Measurements from ENCODE around the gene SLC1A1. TPM values are rescaled to one million over a fixed set of nuclear protein-coding genes. Genes with fewer than 3 reads are reported as not detected.
A peak's percentile ranks its signal among the peaks of the same experiment; 100 is the strongest.

SLC1A1 gene
- total and polyA plus RNA-seq, 2 of the 13 experiments (the other 11 are each of a cell fraction or from before 2014, with no cell fraction given): not detected

GRCh38 chr9:4517274-4517673 is 27.0 kb downstream of the SLC1A1 start:
- Histone ChIP-seq H3K4me1 (ENCODE audit: insufficient read depth, low read length) (no peaks in the 10 kb centered on the region), H3K36me3 (replicated peaks in 1 of 2; ENCODE audit: control insufficient read depth in 1 of 2, insufficient read depth in 2 of 2, low read length in 2 of 2) (no peaks in the 10 kb centered on the region), H3K9me3 (ENCODE audit: low read length) (no peaks in the 10 kb centered on the region), H2AFZ (ENCODE audit: low read length) (no peak overlapping the region), H3K4me2 (ENCODE audit: low read depth, low read length) (no peak overlapping the region), H3K9ac (ENCODE audit: insufficient read depth, low read depth, low read length) (no peak overlapping the region), H4K20me1 (ENCODE audit: insufficient read depth, low read length) (no peaks in the 10 kb centered on the region), H3K27ac (ENCODE audit: extremely low read length, insufficient read depth, low read length) (no peak overlapping the region), H3K4me3 (replicated peaks in 1 of 3; ENCODE audit: insufficient read depth in 1 of 3, low read depth in 2 of 3, low read length in 3 of 3) (no peak overlapping the region), H3K79me2 (ENCODE audit: insufficient read depth, low read length) (no peaks in the 10 kb centered on the region), H3K27me3 (ENCODE audit: control insufficient read depth in 1 of 2, insufficient read depth in 2 of 2, low read length in 2 of 2) (no peaks in the 10 kb centered on the region)
- ATAC-seq: no peak
- intact Hi-C loops (cut with micrococcal nuclease; ENCODE audit: unreplicated experiment) (loop anchor here (10.0 kb wide), 1 partner anchor 58 kb away; no protein-coding TSS in a partner anchor), in situ Hi-C loops (cut with HindIII; ENCODE audit: extremely low pct_ligation_motif_present, low pct_unique_long_range_greater_than_20kb) (no loop called here)
- TF ChIP-seq ZNF598 (CRISPR knock-in tag; IDR thresholded peaks at IDR 0.05; ENCODE audit: borderline replicate concordance) (no peak), ZNF562 (CRISPR knock-in tag; IDR thresholded peaks at IDR 0.05; ENCODE audit: borderline replicate concordance) (no peak), POGZ (CRISPR knock-in tag; IDR thresholded peaks at IDR 0.05) (no peak), FIP1L1 (IDR thresholded peaks at IDR 0.05; ENCODE audit: borderline replicate concordance, insufficient read depth, low read depth, low read length) (no peak), ATAD3A (CRISPR knock-in tag; IDR thresholded peaks at IDR 0.05) (no peak), ZFP1 (CRISPR knock-in tag; IDR thresholded peaks at IDR 0.05) (no peak), MNT (IDR thresholded peaks at IDR 0.05) (0 out of 2 replicates have a peak, but pooled peaks have one; percentile 13)
- BruUV-seq (replicated peaks): no TSS peak
- DNase-seq (ENCODE audit: low spot score): no peak
- no peak for FAIRE-seq
- ChIA-PET POLR2A (no interaction called here), CTCF (ENCODE audit: low intra/inter-chr PET ratio, low total read pairs) (no interaction called here)
- 41% methylated on average over 6 of the region's 6 CpGs for WGBS (ENCODE audit: low lambda C conversion rate)

DNA sequence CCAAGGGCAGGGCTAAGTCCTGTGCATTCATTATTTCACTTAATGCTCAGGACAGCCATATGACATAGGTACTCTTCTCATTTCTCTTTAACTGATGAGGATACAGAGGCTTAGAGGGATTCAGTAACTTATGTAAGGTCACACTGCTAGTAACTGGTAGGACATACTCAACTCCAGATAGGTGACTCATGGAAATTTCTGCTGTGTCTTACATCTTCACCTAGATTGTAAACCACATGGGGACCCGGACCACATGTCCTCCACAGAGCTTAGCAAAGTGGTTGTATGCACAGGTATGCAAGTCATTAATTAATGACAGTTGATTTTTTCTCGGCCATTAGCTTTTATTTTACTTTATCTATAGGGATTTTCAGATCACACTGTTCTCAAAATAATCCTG is 29.3 kb downstream of the SLC1A1 start:
- no peak overlapping the region for H3K4me2 ChIP-seq (ENCODE audit: low read depth, low read length)
- no peaks in the 10 kb centered on the region for H3K9me3 ChIP-seq (ENCODE audit: low read length)
- H3K4me3 ChIP-seq (replicated peaks in 1 of 3; ENCODE audit: insufficient read depth in 1 of 3, low read depth in 2 of 3, low read length in 3 of 3): no peak overlapping the region
- WGBS (ENCODE audit: low lambda C conversion rate): 0% methylated on average over 2 of the region's 2 CpGs
- BruUV-seq (replicated peaks): no TSS peak
- intact Hi-C loops (cut with micrococcal nuclease; ENCODE audit: unreplicated experiment) (loop anchor here (10.0 kb wide), 1 partner anchor 55 kb away; no protein-coding TSS in a partner anchor), in situ Hi-C loops (cut with HindIII; ENCODE audit: extremely low pct_ligation_motif_present, low pct_unique_long_range_greater_than_20kb) (no loop called here)
- no peaks in the 10 kb centered on the region for H3K36me3 ChIP-seq (replicated peaks in 1 of 2; ENCODE audit: control insufficient read depth in 1 of 2, insufficient read depth in 2 of 2, low read length in 2 of 2)
- no peaks in the 10 kb centered on the region for H4K20me1 ChIP-seq (ENCODE audit: insufficient read depth, low read length)
- no peak overlapping the region for H3K9ac ChIP-seq (ENCODE audit: insufficient read depth, low read depth, low read length)
- no peaks in the 10 kb centered on the region for H3K4me1 ChIP-seq (ENCODE audit: insufficient read depth, low read length)
- no peaks in the 10 kb centered on the region for H3K79me2 ChIP-seq (ENCODE audit: insufficient read depth, low read length)
- H3K27me3 ChIP-seq (ENCODE audit: control insufficient read depth in 1 of 2, insufficient read depth in 2 of 2, low read length in 2 of 2): no peaks in the 10 kb centered on the region
- H2AFZ ChIP-seq (ENCODE audit: low read length): no peak overlapping the region
- DNase-seq (ENCODE audit: low spot score): no peak
- no peak for FAIRE-seq
- ChIA-PET POLR2A (no interaction called here), CTCF (ENCODE audit: low intra/inter-chr PET ratio, low total read pairs) (no interaction called here)
- ATAC-seq: no peak
- H3K27ac ChIP-seq (ENCODE audit: extremely low read length, insufficient read depth, low read length): no peak overlapping the region
- TF ChIP-seq TCF12 (IDR thresholded peaks at IDR 0.05) (no peak), TCF12 (CRISPR knock-in tag; IDR thresholded peaks at IDR 0.05) (no peak), KDM5B (CRISPR knock-in tag; IDR thresholded peaks at IDR 0.05; ENCODE audit: borderline replicate concordance) (no peak), ZMYM2 (CRISPR knock-in tag; IDR thresholded peaks at IDR 0.05) (no peak), SRF (IDR thresholded peaks at IDR 0.05; ENCODE audit: low read depth, low read length) (no peak), RXRB (CRISPR knock-in tag; IDR thresholded peaks at IDR 0.05; ENCODE audit: borderline replicate concordance) (no peak), RFX3 (CRISPR knock-in tag; IDR thresholded peaks at IDR 0.05) (no peak), HNRNPLL (IDR thresholded peaks at IDR 0.05; ENCODE audit: low read depth, low read length, poor library complexity, severe bottlenecking) (no peak), ZNF496 (CRISPR knock-in tag; IDR thresholded peaks at IDR 0.05; ENCODE audit: insufficient replicate concordance) (no peak), ZNF232 (CRISPR knock-in tag; IDR thresholded peaks at IDR 0.05; ENCODE audit: borderline replicate concordance) (no peak), ZNF430 (CRISPR knock-in tag; IDR thresholded peaks at IDR 0.05) (no peak), KLF6 (CRISPR knock-in tag; IDR thresholded peaks at IDR 0.05) (no peak)
